ENCODE data around the gene CD300C.

Gene CD300C

GRCh38 chr17:74531231-74531761 lies 14.6 kb downstream of the CD300C start, which contains the start of gene CD300LB:
Gene CD300LB (minus strand): TSS chr17:74531475. CDS start chr17:74531350, 125 bp downstream.
- TF ChIP-seq ZFX (IDR thresholded peaks at IDR 0.05; ENCODE audit: borderline replicate concordance) = no peak
- no peak for TF ChIP-seq CTCF (IDR thresholded peaks at IDR 0.05)
- no peak within 1 kb of the TSS for H3K27ac ChIP-seq

GRCh38 chr17:74530831-74531150 lies 15.1 kb downstream of the CD300C start:
- H3K27ac ChIP-seq = no peak overlapping the region
- no peak for TF ChIP-seq CTCF (IDR thresholded peaks at IDR 0.05)
- TF ChIP-seq ZFX (IDR thresholded peaks at IDR 0.05; ENCODE audit: borderline replicate concordance) = no peak

GRCh38 chr17:74529243-74529642 lies 16.7 kb downstream of the CD300C start:
- H3K27ac ChIP-seq = no peak overlapping the region
- no peak for TF ChIP-seq CTCF (IDR thresholded peaks at IDR 0.05)
- TF ChIP-seq ZFX (IDR thresholded peaks at IDR 0.05; ENCODE audit: borderline replicate concordance) = no peak

- no peak overlapping the region for H3K27ac ChIP-seq
- TF ChIP-seq ZFX (IDR thresholded peaks at IDR 0.05; ENCODE audit: borderline replicate concordance) (no peak), CTCF (IDR thresholded peaks at IDR 0.05) (no peak)
Measured at GRCh38 chr17:74528491-74529199, 17.3 kb downstream of the CD300C start.

- TF ChIP-seq ZFX (IDR thresholded peaks at IDR 0.05; ENCODE audit: borderline replicate concordance) (no peak), CTCF (IDR thresholded peaks at IDR 0.05) (no peak)
- H3K27ac ChIP-seq = no peak overlapping the region
Measured at GRCh38 chr17:74527756-74528155, 18.2 kb downstream of the CD300C start.

GRCh38 chr17:74527081-74527480 lies 18.8 kb downstream of the CD300C start:
- H3K27ac ChIP-seq = no peak overlapping the region
- no peak for TF ChIP-seq ZFX (IDR thresholded peaks at IDR 0.05; ENCODE audit: borderline replicate concordance)
- no peak for TF ChIP-seq CTCF (IDR thresholded peaks at IDR 0.05)

GRCh38 chr17:74526681-74527080 lies 19.2 kb downstream of the CD300C start:
- no peak overlapping the region for H3K27ac ChIP-seq

More at GRCh38 chr17:74526681-74527080, 19.2 kb downstream of the CD300C start:
- TF ChIP-seq CTCF (IDR thresholded peaks at IDR 0.05) (no peak), ZFX (IDR thresholded peaks at IDR 0.05; ENCODE audit: borderline replicate concordance) (no peak)

Data from 22Rv1 (cell line).